Measurements from ENCODE around the gene TPRN.

DNA sequence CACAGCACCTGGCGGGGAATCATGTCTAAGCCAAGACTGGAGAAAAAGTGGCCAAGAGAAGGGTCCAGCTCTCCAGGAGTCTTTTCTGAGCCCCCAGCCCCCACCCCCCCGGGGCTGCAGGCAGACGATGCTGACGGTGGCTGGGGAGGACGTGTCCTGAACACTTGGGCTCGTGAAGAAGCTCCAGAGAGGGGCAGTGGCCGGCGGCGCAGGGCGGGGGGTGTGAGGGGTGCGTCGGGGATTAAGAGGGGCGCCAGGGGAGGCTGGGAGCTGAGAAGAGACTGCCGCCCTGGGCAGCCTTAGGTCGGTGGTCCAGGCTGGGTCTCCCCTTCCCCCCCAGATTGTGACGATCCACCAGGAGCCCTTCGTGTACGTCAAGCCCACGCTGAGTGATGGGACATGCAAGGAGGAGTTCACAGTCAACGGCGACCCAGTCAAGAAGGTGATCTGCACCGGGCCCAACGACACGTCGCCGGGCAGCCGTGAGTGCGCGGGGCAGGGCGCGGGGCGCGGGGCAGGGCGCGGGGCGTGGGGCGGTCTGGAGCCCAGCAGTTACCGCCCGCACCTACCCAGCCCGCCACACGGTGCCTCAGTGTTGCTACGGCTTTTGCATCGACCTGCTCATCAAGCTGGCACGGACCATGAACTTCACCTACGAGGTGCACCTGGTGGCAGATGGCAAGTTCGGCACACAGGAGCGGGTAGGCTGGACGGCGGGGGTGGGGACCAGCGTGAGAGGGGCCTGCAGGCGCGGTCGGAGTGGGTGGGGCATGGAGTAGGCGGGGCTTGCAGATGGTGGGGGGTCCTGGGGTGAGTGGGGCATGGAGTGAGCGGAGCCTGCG lies 39.6 kb downstream of the TPRN start:
- TF ChIP-seq CTCF (conservative IDR thresholded peaks at IDR 0.05; ENCODE audit: low read depth in 2 of 2), result no peak
- TF ChIP-seq REST (IDR thresholded peaks at IDR 0.05; ENCODE audit: unreplicated experiment), result no peak
- TF ChIP-seq ZNF331 (CRISPR knock-in tag; IDR thresholded peaks at IDR 0.05; ENCODE audit: low read depth), result no peak
- no peak for TF ChIP-seq EZH2phosphoT487 (IDR thresholded peaks at IDR 0.05; ENCODE audit: unreplicated experiment)

All from GM23338 (cell line).